ENCODE data around the gene BASP1. TPM values are rescaled to one million over a fixed set of nuclear protein-coding genes. Genes with fewer than 3 reads are reported as not detected.

The BASP1 gene
- total RNA-seq (2022) (not detected in 2 replicates), Bru-seq, nascent RNA (percentile 3 among the genes with signal in this experiment), BruChase-seq, experiment 1, labeled RNA remaining after a 6-hour chase (percentile 7 among the genes with signal in this experiment), BruChase-seq, experiment 2, labeled RNA remaining after a 2-hour chase (percentile 2 among the genes with signal in this experiment)
- long read RNA-seq, result 0 reads

- Mint-ChIP-seq H3K9me3 (ENCODE audit: low read depth, unreplicated experiment) (no peaks in the 10 kb centered on the region), H3K4me1 (ENCODE audit: low read depth, unreplicated experiment) (no peaks in the 10 kb centered on the region), H3K4me3 (ENCODE audit: low read depth, unreplicated experiment) (no peak within 1 kb of the TSS), H3K27ac (ENCODE audit: unreplicated experiment) (no peak within 1 kb of the TSS), H3K27me3 (ENCODE audit: unreplicated experiment) (peaks cover 22% of the 10 kb centered on the region), H3K36me3 (ENCODE audit: insufficient read depth, unreplicated experiment) (no peaks in the 10 kb centered on the region)
- BruUV-seq (replicated peaks), result no TSS peak
- CTCF ChIA-PET, result no interaction called here
- no peak for TF ChIP-seq CTCF (IDR thresholded peaks at IDR 0.05; ENCODE audit: unreplicated experiment)
- DNase-seq, result no peak
- intact Hi-C loops (cut with micrococcal nuclease; ENCODE audit: unreplicated experiment), result loop anchor here (2.0 kb wide), 1 partner anchor 1097 kb away; no protein-coding TSS in a partner anchor
Observed at GRCh38 chr5:17217493-17218352, at the start of gene BASP1. Gene BASP1, plus strand, starts transcription at chr5:17217631. Its CDS starts 57,586 bp downstream, at chr5:17275217.

GRCh38 chr5:17169507-17169906 is 47.9 kb upstream of the BASP1 start:
- TF ChIP-seq CTCF (IDR thresholded peaks at IDR 0.05; ENCODE audit: unreplicated experiment), result no peak
- BruUV-seq (replicated peaks), result no TSS peak
- CTCF ChIA-PET, result interaction anchor here (0.6 to 1.2 kb wide), 2 partner anchors 37 to 52 kb away, joined by 3 to 6 read pairs; no protein-coding TSS in a partner anchor
- no peak overlapping the region for H3K4me3 Mint-ChIP-seq (ENCODE audit: low read depth, unreplicated experiment)
- H3K4me1 Mint-ChIP-seq (ENCODE audit: low read depth, unreplicated experiment), result no peaks in the 10 kb centered on the region
- H3K27ac Mint-ChIP-seq (ENCODE audit: unreplicated experiment), result no peak overlapping the region
- no peaks in the 10 kb centered on the region for H3K27me3 Mint-ChIP-seq (ENCODE audit: unreplicated experiment)
- H3K9me3 Mint-ChIP-seq (ENCODE audit: low read depth, unreplicated experiment), result no peaks in the 10 kb centered on the region
- intact Hi-C loops (cut with micrococcal nuclease; ENCODE audit: unreplicated experiment), result no loop called here
- H3K36me3 Mint-ChIP-seq (ENCODE audit: insufficient read depth, unreplicated experiment), result no peaks in the 10 kb centered on the region
- no peak for DNase-seq

GRCh38 chr5:17172791-17173190 is 44.6 kb upstream of the BASP1 start:
- intact Hi-C loops (cut with micrococcal nuclease; ENCODE audit: unreplicated experiment), result no loop called here
- peaks cover 3% of the 10 kb centered on the region for H3K4me1 Mint-ChIP-seq (ENCODE audit: low read depth, unreplicated experiment)
- no peak for TF ChIP-seq CTCF (IDR thresholded peaks at IDR 0.05; ENCODE audit: unreplicated experiment)
- no TSS peak for BruUV-seq (replicated peaks)
- H3K9me3 Mint-ChIP-seq (ENCODE audit: low read depth, unreplicated experiment), result no peaks in the 10 kb centered on the region
- no peaks in the 10 kb centered on the region for H3K36me3 Mint-ChIP-seq (ENCODE audit: insufficient read depth, unreplicated experiment)
- CTCF ChIA-PET, result no interaction called here
- no peaks in the 10 kb centered on the region for H3K27me3 Mint-ChIP-seq (ENCODE audit: unreplicated experiment)
- no peak overlapping the region for H3K4me3 Mint-ChIP-seq (ENCODE audit: low read depth, unreplicated experiment)
- no peak overlapping the region for H3K27ac Mint-ChIP-seq (ENCODE audit: unreplicated experiment)
- DNase-seq, result no peak

- TF ChIP-seq CTCF (IDR thresholded peaks at IDR 0.05; ENCODE audit: unreplicated experiment), result no peak
- DNase-seq, result no peak
- no peaks in the 10 kb centered on the region for H3K27me3 Mint-ChIP-seq (ENCODE audit: unreplicated experiment)
- BruUV-seq (replicated peaks), result no TSS peak
- H3K4me3 Mint-ChIP-seq (ENCODE audit: low read depth, unreplicated experiment), result no peak overlapping the region
- intact Hi-C loops (cut with micrococcal nuclease; ENCODE audit: unreplicated experiment), result no loop called here
- no peak overlapping the region for H3K27ac Mint-ChIP-seq (ENCODE audit: unreplicated experiment)
- CTCF ChIA-PET, result no interaction called here
- no peaks in the 10 kb centered on the region for H3K36me3 Mint-ChIP-seq (ENCODE audit: insufficient read depth, unreplicated experiment)
- H3K4me1 Mint-ChIP-seq (ENCODE audit: low read depth, unreplicated experiment), result peaks cover 13% of the 10 kb centered on the region
- no peaks in the 10 kb centered on the region for H3K9me3 Mint-ChIP-seq (ENCODE audit: low read depth, unreplicated experiment)
Observed at GRCh38 chr5:17174965-17175364, 42.5 kb upstream of the BASP1 start.
